ENCODE measurements around the gene TPGS1. TPM values are rescaled to one million over a fixed set of nuclear protein-coding genes. Genes with fewer than 3 reads are reported as not detected.

TPGS1 gene
- total and polyA plus RNA-seq, 2 of the 8 experiments (the other 6 are each of a cell fraction or from before 2014, with no cell fraction given): 9.1 to 10.6 TPM

DNA sequence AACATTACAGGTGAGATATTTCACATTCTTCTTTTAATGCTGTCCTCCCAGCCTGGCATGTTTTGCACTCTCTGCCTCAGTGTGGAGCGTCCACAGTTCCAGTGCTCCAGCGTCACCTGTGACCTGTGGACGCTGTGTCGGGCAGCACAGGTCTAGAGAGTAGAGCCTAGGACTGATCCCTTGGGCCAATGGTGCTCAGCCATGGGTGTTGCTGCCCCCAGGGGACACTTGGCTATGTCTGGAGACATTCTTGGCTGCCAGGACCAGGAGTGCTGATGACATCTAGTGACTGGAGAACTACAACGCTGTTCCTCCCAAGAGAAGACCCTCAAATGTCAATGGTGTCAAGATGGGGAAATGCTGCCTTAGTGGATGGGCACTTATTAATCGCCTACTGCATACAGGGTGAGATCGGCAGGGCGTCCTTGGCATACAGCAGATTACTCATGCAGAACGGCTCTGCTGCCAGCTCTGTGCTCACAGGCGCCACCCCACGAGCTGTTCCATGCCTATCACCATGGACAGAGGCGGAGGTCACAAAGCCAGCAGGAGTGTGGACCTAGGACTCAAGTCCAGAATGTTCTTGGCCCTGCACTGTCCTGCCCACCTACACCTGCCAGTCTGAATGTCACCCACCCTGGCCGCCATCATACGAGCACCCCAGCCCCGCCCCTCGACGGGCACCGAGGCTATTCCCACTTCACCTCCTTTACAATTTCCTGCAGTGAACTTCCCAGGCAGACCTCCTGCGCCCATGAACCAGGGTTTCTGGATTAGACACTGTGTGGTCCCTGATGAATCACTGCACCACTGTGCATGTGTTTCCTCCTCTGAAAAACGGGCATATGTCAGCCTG, 24.9 kb upstream of the TPGS1 start (continued):
- no peak for TF ChIP-seq TEAD4 (IDR thresholded peaks at IDR 0.05; ENCODE audit: low read depth, low read length)
- TF ChIP-seq RAD21 (IDR thresholded peaks at IDR 0.05 in 1 of 2, conservative IDR thresholded peaks at IDR 0.05 in 1 of 2; ENCODE audit: low read depth in 2 of 2, low read length in 2 of 2): 0 out of 4 replicates have a peak, but pooled peaks of 1 of the 2 experiments have one; percentile 9
- TF ChIP-seq PHF8 (conservative IDR thresholded peaks at IDR 0.05; ENCODE audit: low read depth, low read length): no peak
